BE2C (cell line): ENCODE data around the gene TAF7.

Experiments
- DNase-seq: peaks from one replicate; pipeline ENCODE4 v3.0.0-alpha.2; 2020
- H3K27me3 ChIP-seq: fragments of 250-450 bp; sonication (Bioruptor Pico); 2 replicates; pipeline ENCODE4 v1.5.1; 2020; ENCODE audit warnings: mild to moderate bottlenecking
- H3K36me3 ChIP-seq: fragments of 250-450 bp; sonication (Bioruptor Pico); 2 replicates; pipeline ENCODE4 v1.5.1; 2020; ENCODE audit warnings: mild to moderate bottlenecking
- H3K4me1 ChIP-seq: fragments of 250-450 bp; sonication (Bioruptor Pico); 2 replicates; pipeline ENCODE4 v1.5.1; 2020
- H3K4me3 ChIP-seq: 2 replicates; pipeline ENCODE4 v1.5.1; 2011; ENCODE audit warnings: low read depth, low read length
- H3K9me3 ChIP-seq: fragments of 250-450 bp; sonication (Bioruptor Pico); 2 replicates; pipeline ENCODE4 v1.5.1; 2020
- CTCF ChIP-seq: IDR thresholded peaks from 2 replicates; pipeline ENCODE4 v1.5.1; 2012; ENCODE audit warnings: mild to moderate bottlenecking, low read depth, low read length

The TAF7 gene

DNA sequence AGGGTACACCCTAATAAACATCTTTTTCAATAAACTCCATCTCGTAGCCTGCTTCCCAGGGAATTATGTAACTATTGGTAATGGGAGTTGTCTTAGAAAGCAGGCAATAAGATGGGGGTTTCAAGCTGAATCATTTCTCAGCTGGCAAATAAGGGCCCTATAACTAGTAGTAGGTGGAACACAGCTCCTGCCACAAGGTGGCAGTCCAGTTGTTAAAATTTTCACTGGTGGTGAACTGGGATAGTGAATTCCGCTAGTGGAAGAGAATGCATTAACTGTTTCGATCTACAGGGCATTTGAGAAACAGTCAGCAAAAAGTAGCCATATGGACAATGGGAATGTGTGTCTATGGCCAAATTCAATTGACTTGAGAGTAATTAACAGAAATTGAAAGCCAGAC is 47.7 kb downstream of the TAF7 start:
- Histone ChIP-seq H3K4me3 (no peak overlapping the region), H3K4me1 (no peaks in the 10 kb centered on the region), H3K27me3 (no peaks in the 10 kb centered on the region; the same call in 1 of the 2 replicates), H3K9me3 (peaks cover 2% of the 10 kb centered on the region), H3K36me3 (no peaks in the 10 kb centered on the region)
- TF ChIP-seq CTCF = peak; percentile 66
- DNase-seq = peak; percentile 42

DNA sequence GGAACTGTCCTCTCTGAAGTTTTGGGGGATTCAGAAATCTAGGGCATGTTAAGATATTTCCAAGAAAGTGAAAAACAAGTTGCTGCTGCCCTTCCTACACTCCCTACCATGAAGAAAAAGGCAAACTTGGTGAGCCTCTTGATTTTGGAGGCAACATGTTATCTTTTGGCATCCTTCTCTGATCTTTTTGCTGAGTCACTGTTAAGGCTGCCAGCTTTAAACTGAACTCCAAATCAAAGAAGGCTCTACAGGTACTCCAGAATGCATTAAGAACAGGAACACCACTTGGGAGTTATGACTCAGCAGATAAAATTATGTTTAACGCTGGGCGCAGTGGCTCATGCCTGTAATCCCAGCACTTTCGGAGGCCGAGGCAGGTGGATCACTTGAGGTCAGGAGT is 51.4 kb downstream of the TAF7 start:
- H3K4me3 ChIP-seq = no peak overlapping the region
- no peak for TF ChIP-seq CTCF
- H3K27me3 ChIP-seq = no peaks in the 10 kb centered on the region; the same call in 1 of the 2 replicates
- H3K4me1 ChIP-seq = no peaks in the 10 kb centered on the region
- no peaks in the 10 kb centered on the region for H3K36me3 ChIP-seq
- peaks cover 2% of the 10 kb centered on the region for H3K9me3 ChIP-seq
- no peak for DNase-seq
